ENCODE measurements around the gene KAT14.
A peak's percentile ranks its signal among the peaks of the same experiment; 100 is the strongest.
"Not testable (repeated sequence)": the region's sequence is repeated elsewhere in the genome, so short reads cannot be mapped to it uniquely, and the experiment has no call there.

The KAT14 gene, protein sequence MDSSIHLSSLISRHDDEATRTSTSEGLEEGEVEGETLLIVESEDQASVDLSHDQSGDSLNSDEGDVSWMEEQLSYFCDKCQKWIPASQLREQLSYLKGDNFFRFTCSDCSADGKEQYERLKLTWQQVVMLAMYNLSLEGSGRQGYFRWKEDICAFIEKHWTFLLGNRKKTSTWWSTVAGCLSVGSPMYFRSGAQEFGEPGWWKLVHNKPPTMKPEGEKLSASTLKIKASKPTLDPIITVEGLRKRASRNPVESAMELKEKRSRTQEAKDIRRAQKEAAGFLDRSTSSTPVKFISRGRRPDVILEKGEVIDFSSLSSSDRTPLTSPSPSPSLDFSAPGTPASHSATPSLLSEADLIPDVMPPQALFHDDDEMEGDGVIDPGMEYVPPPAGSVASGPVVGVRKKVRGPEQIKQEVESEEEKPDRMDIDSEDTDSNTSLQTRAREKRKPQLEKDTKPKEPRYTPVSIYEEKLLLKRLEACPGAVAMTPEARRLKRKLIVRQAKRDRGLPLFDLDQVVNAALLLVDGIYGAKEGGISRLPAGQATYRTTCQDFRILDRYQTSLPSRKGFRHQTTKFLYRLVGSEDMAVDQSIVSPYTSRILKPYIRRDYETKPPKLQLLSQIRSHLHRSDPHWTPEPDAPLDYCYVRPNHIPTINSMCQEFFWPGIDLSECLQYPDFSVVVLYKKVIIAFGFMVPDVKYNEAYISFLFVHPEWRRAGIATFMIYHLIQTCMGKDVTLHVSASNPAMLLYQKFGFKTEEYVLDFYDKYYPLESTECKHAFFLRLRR

GRCh38 chr20:18137412-18138265 lies at the start of gene KAT14, which contains the start of gene PET117:
Gene KAT14 (plus strand): TSS chr20:18137863. CDS start chr20:18142661, 4,798 bp downstream.
Gene PET117 (plus strand): TSS chr20:18137863. CDS start chr20:18137956, 93 bp downstream.
- DNase-seq (ENCODE audit: low read depth in 2 of 2) = peak; percentile 78 to 85

- DNase-seq (ENCODE audit: low read depth in 2 of 2) = not testable (repeated sequence)
These were observed 49.4 kb upstream of the KAT14 start for GRCh38 chr20:18088298-18088697.

DNA sequence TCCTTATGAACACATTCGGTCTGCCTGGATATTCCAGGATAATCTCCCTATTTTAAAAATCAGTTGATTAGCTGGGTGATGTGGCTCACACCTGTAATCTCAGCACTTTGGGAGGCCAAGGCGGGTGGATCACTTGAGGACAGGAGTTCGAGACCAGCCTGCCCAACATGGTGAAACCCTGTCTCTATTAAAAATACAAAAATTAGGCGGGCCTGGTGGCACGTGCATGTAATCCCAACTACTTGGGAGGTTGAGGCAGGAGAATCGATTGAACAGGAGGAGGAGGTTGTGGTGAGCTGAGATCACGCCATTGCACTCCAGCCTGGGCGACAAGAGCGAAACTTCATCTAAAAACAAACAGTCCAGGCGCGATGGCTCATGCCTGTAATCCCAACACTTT lies 48.8 kb upstream of the KAT14 start:
- not testable (repeated sequence) for DNase-seq (ENCODE audit: low read depth in 2 of 2)

- no peak for DNase-seq (ENCODE audit: low read depth in 2 of 2)
These were observed 47.6 kb upstream of the KAT14 start for GRCh38 chr20:18090044-18090443.

GRCh38 chr20:18090477-18090876 lies 47.2 kb upstream of the KAT14 start:
- no peak for DNase-seq (ENCODE audit: low read depth in 2 of 2)

- no peak for DNase-seq (ENCODE audit: low read depth in 2 of 2)
These were observed 46.0 kb upstream of the KAT14 start for GRCh38 chr20:18091623-18092022.

- no peak for DNase-seq (ENCODE audit: low read depth in 2 of 2)
These were observed 44.8 kb upstream of the KAT14 start for GRCh38 chr20:18092890-18093289.

GRCh38 chr20:18093388-18093787 lies 44.3 kb upstream of the KAT14 start:
- no peak for DNase-seq (ENCODE audit: low read depth in 2 of 2)

DNA sequence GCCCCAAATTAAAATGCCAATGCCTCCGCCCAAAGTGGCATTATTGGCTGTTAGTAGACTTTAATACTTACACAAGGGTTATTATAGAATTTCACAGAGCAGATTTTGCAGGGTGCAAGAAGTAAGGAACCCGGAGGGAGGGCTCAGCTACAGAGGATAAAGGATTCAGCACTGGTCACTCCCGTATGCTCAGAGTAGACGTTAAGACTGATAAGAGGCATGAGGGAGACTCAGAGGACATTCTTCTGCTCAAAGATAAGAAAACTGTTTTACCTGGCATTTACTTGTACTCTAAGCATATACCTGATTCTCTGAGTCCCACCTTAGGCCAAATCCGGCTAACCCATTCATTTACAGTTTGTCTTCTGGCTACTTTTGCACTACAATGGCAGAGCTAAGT lies 43.5 kb upstream of the KAT14 start:
- DNase-seq (ENCODE audit: low read depth in 2 of 2) = no peak

DNA sequence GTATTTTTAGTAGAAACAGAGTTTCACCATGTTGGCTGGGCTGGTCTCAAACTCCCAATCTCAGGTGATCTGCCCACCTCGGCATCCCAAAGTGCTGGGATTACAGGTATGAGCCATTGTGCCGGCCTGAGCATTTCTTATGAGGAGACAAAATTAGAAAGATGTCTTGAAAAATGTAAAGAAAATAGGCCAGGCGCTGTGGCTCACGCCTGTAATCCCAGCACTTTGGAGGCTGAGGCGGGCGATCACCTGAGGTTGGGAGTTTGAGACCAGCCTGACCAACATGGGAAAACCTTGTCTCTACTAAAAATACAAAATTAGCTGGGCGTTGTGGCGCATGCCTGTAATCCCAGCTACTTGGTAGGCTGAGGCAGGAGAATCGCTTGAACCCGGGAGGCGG lies 37.1 kb upstream of the KAT14 start:
- DNase-seq (ENCODE audit: low read depth in 2 of 2) = not testable (repeated sequence)

DNA sequence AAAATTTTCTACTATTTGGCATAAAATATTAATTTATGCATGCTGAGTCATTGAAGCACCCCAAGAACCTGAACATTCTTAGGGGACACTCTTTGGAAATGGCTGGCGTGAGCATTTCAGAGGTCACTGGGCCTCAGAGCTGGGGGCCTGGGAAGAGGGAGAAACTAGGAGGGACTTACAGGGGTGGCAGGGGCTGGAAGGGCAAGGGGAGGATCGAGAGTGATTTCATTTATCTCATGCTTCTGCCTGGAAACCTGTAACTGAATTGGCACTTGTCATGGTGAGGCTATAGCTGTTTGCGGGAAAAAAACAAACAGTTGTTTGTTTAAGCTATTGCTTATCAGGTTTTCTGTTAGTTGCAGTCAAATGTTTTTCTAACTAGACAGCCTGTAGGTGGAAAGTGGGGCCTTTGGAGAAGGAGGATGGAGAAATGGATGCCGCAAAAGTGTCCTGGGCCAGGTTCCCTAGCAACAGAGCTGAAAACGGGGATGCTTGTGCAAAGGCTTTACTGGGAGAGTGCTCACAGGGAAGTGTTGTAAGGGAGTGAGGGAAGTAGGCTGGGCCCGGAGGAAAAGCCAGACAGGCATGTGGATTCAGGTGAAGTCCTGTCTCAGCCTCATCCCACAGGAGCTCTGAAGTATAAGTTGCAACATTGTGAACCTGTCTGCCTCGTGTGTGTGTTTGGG lies 36.4 kb upstream of the KAT14 start:
- no peak for DNase-seq (ENCODE audit: low read depth in 2 of 2)

- DNase-seq (ENCODE audit: low read depth in 2 of 2) = no peak
These were observed 34.2 kb upstream of the KAT14 start for GRCh38 chr20:18103497-18103896.

DNA sequence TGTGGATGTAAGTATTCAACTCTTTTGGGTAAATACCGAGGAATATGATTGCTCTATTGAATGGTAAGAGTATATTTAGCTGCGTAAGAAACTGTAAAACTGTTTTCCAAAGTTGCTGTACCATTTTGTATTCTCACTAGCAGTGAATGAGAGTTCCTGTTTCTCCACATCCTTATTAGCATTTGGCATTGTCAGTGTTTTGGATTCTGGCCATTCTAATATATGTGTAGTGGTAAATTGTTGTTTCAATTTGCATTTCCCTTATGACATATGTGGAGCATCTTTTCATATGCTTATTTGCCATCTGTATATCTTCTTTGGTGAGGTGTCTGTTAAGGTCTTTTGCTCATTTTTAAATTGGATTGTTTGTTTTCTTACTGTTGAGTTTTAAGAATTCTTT lies 29.3 kb upstream of the KAT14 start:
- no peak for DNase-seq (ENCODE audit: low read depth in 2 of 2)

GRCh38 chr20:18128574-18128973 lies 9.1 kb upstream of the KAT14 start:
- not testable (repeated sequence) for DNase-seq (ENCODE audit: low read depth in 2 of 2)

- no peak for DNase-seq (ENCODE audit: low read depth in 2 of 2)
These were observed 5.0 kb upstream of the KAT14 start for GRCh38 chr20:18132663-18133062.

DNA sequence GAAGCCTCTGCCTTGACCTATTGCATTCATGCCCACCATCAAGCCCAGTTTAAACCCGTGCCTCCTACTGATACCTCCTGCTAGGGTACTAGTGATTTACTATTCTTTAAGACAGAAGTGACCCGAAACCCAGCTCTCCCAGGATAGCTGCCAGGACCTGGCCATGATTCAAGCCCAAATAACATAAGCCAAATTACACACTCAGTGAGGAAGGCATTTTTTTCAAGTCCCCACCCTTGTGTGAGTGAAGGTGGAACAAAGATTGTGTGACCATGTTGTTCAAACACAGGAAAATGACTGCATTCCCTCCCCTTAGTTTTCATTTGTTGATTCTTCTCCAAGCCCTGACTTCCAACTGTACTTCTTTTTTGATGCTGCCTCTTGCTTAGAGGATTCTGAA lies 3.7 kb upstream of the KAT14 start:
- DNase-seq (ENCODE audit: low read depth in 2 of 2) = no peak

GRCh38 chr20:18138266-18138582 lies 561 bp downstream of the KAT14 start:
- no peak for DNase-seq (ENCODE audit: low read depth in 2 of 2)

- no peak for DNase-seq (ENCODE audit: low read depth in 2 of 2)
These were observed 1.2 kb downstream of the KAT14 start for GRCh38 chr20:18138639-18139583.

GRCh38 chr20:18139832-18140231 lies 2.2 kb downstream of the KAT14 start:
- no peak for DNase-seq (ENCODE audit: low read depth in 2 of 2)

- no peak for DNase-seq (ENCODE audit: low read depth in 2 of 2)
These were observed 7.0 kb downstream of the KAT14 start for GRCh38 chr20:18144541-18145099.
